GM12878 (cell line): ENCODE measurements around the gene DUS2. TPM values are rescaled to one million over a fixed set of nuclear protein-coding genes. Genes with fewer than 3 reads are reported as not detected.
"Not testable (repeated sequence)": the region's sequence is repeated elsewhere in the genome, so short reads cannot be mapped to it uniquely, and the experiment has no call there.

Source experiments
- ATAC-seq: fragments of 200-7000 bp; cut with Tn5 transposase; 3 replicates; pipeline ENCODE4 v1.9.1; 2020; ENCODE audit warnings: mild to moderate bottlenecking, moderate library complexity
- BruUV-seq: library from RNA; stranded (reverse); fragments of 400-500 nt; replicated peaks from 2 replicates; lab custom pipeline; 2021; lab: Mats Ljungman, UMichigan
- CTCF ChIA-PET: fragments of 300-600 bp; sonication (Branson Sonifier 250); formaldehyde crosslinking; extraction: SDS; loops from one replicate; lab custom pipeline; 2021; ENCODE audit warnings: inconsistent platforms; lab: Yijun Ruan, JAX
- POLR2A ChIA-PET: fragments of 350-600 bp; formaldehyde crosslinking; extraction: SDS; loops from one replicate; lab custom pipeline; 2021; ENCODE audit warnings: inconsistent platforms; lab: Charles Lee
- RAD21 ChIA-PET: fragments of 300-600 bp; sonication (Branson Sonifier 250); formaldehyde crosslinking; loops from one replicate; lab custom pipeline; 2023; ENCODE audit warnings: antibody characterized with exemption; ENCODE audit not compliant: unreplicated experiment; lab: Charles Lee
- SMC1A ChIA-PET: fragments of 300-600 bp; sonication (Branson Sonifier 250); formaldehyde crosslinking; loops from one replicate; lab custom pipeline; 2023; ENCODE audit not compliant: unreplicated experiment, uncharacterized antibody; lab: Charles Lee
- DNase-seq: peaks from one replicate; pipeline ENCODE4 v3.0.0-alpha.2; 2011; ENCODE audit warnings: low read depth, low spot score
- FAIRE-seq: peaks from 3 replicates; lab custom pipeline; 2011; peaks lifted over from hg19 to GRCh38; lab: Jason Lieb, UNC
- H2AFZ ChIP-seq: 2 replicates; pipeline ENCODE4 v1.6.0; 2011; ENCODE audit warnings: low read depth, low read length, control low read depth; ENCODE audit not compliant: control insufficient read depth
- H3K27ac ChIP-seq: 2 replicates; pipeline ENCODE4 v1.5.1; 2011; ENCODE audit warnings: control low read depth; ENCODE audit not compliant: control insufficient read depth, insufficient read depth
- H3K27me3 ChIP-seq, 2 experiments: replicated peaks in 1 of 2; 2 replicates each; pipeline versions ENCODE4 v1.6.0 to v1.6.1; 2011; ENCODE audit warnings: low read length in 1 of 2; ENCODE audit not compliant: control insufficient read depth in 2 of 2, insufficient read depth in 2 of 2
- H3K36me3 ChIP-seq, 2 experiments: 2 replicates each; pipeline ENCODE4 v1.5.1; 2011; ENCODE audit warnings: low read length in 1 of 2; ENCODE audit not compliant: control insufficient read depth in 2 of 2, insufficient read depth in 2 of 2
- H3K4me1 ChIP-seq: 2 replicates; pipeline ENCODE4 v1.6.1; 2011; ENCODE audit warnings: mild to moderate bottlenecking, low read length, moderate library complexity, mixed read lengths; ENCODE audit not compliant: control insufficient read depth, insufficient read depth
- H3K4me2 ChIP-seq: 2 replicates; pipeline ENCODE4 v1.6.0; 2011; ENCODE audit warnings: control low read depth; ENCODE audit not compliant: control insufficient read depth, insufficient read depth
- H3K4me3 ChIP-seq: fragments of 200-600 bp; sonication (generic); 2 replicates; pipeline ENCODE4 v1.5.1; 2016
- H3K79me2 ChIP-seq: 2 replicates; pipeline ENCODE4 v1.6.0; 2011; ENCODE audit warnings: low read length; ENCODE audit not compliant: control insufficient read depth, insufficient read depth
- H3K9ac ChIP-seq: 2 replicates; pipeline ENCODE4 v1.8.0; 2011; ENCODE audit warnings: low read length, control low read depth, mixed read lengths; ENCODE audit not compliant: control insufficient read depth, insufficient read depth
- H3K9me3 ChIP-seq: replicated peaks from 3 replicates; pipeline ENCODE4 v1.5.1; 2011; ENCODE audit warnings: mild to moderate bottlenecking, low read length; ENCODE audit not compliant: control insufficient read depth, insufficient read depth
- H4K20me1 ChIP-seq: 2 replicates; pipeline ENCODE4 v1.6.0; 2011; ENCODE audit not compliant: control insufficient read depth, insufficient read depth
- ATF2 ChIP-seq: IDR thresholded peaks from 2 replicates; pipeline ENCODE4 v1.6.1; 2012; ENCODE audit warnings: low read length, inconsistent platforms
- CHD4 ChIP-seq: fragments of 200-600 bp; sonication (generic); IDR thresholded peaks from 2 replicates; pipeline ENCODE4 v1.6.1; 2016; ENCODE audit warnings: mild to moderate bottlenecking
- E2F4 ChIP-seq: IDR thresholded peaks from 2 replicates; pipeline ENCODE4 v1.6.1; 2012; ENCODE audit warnings: low read depth, low read length, improper control_type of control experiment
- EZH2 ChIP-seq: IDR thresholded peaks from 2 replicates; pipeline ENCODE4 v1.6.1; 2012; ENCODE audit warnings: low read depth, mild to moderate bottlenecking, control low read depth, inconsistent platforms, low read length, borderline replicate concordance; ENCODE audit not compliant: control insufficient read depth
- HSF1 ChIP-seq: fragments of 150-350 bp; IDR thresholded peaks from 2 replicates; pipeline ENCODE4 v1.6.1; 2014; ENCODE audit warnings: mild to moderate bottlenecking, low read depth, low read length
- POU2F2 ChIP-seq: IDR thresholded peaks from 3 replicates; pipeline ENCODE4 v1.6.1; 2011; ENCODE audit warnings: low read depth, mild to moderate bottlenecking, low read length, borderline replicate concordance
- WGBS: methylation state at CpG from one replicate; pipeline ENCODE4 v1.1.6; 2016; ENCODE audit warnings: low lambda C conversion rate; ENCODE audit not compliant: insufficient replicate concordance, insufficient coverage; ENCODE audit errors: missing lambda C conversion rate; 5-methylcytosine and 5-hydroxymethylcytosine counted together
- in situ Hi-C: fragments of 300-500 bp; cut with MboI; formaldehyde crosslinking; loops from 9 replicates; pipeline ENCODE4 v1.14.3; 2018; ENCODE audit warnings: mixed read lengths
- intact Hi-C: fragments of 100-400 bp; cut with micrococcal nuclease; formaldehyde crosslinking; loops from one replicate; pipeline ENCODE4 v1.14.2; 2022; ENCODE audit not compliant: unreplicated experiment
- polyA plus RNA-seq, 11 experiments: library from polyadenylated mRNA; depleted of rRNA in 4 of 11; unstranded in 6 of 11; stranded (reverse) in 5 of 11; fragments of >200 nt; fragmentation: Nextera tagmentation in 4 of 11; fragmentation: Illumina TruSeq in 1 of 11; extraction: Ambion mirVana in 4 of 11; extraction: Trizol in 1 of 11; gene quantifications; 1 replicate in 1 of 11; 2 replicates in 10 of 11; pipeline versions ENCODE4 v1.2.1 to v1.2.3, GENCODE V29; 2011 to 2016; ENCODE audit warnings: inconsistent platforms in 2 of 11, missing spikeins in 2 of 11, low read depth in 1 of 11
- total RNA-seq, 4 experiments: library from RNA; depleted of rRNA in 3 of 4; stranded (reverse); fragments of >200 nt in 3 of 4; fragmentation: Illumina TruSeq in 1 of 4; extraction: Trizol in 1 of 4; gene quantifications; 2 replicates each; pipeline versions ENCODE4 v1.2.1 to v1.2.3, GENCODE V29; 2013 to 2021

Gene DUS2
- total and polyA plus RNA-seq, 10 of the 15 experiments (the other 5 are each of a cell fraction or from before 2014, with no cell fraction given) = 4.8 to 32.3 (median 25.5) TPM

DNA sequence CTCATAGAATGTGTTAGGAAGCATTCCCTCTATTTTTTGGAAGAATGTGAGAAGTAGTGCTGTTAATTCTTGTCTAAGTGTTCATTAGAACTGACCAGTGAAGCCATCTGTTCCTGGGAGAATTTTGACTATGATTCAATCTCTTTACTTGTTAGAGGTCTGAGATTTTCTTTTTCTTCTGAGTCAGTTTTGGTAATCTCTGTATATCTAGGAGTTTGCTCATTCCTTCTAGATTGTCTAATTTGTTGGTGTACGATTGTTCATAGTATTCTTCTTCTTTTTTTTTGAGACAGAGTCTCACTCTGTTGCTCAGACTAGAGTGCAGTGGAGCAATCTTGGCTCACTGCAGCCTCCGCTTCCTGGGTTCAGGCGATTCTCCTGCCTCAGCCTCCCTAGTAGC lies 82.5 kb downstream of the DUS2 start:
- Histone ChIP-seq H3K27me3 (no peaks in the 10 kb centered on the region), H2AFZ (no peak overlapping the region), H4K20me1 (no peaks in the 10 kb centered on the region), H3K9ac (no peak overlapping the region), H3K4me1 (no peaks in the 10 kb centered on the region), H3K4me3 (no peak overlapping the region), H3K36me3 (no peaks in the 10 kb centered on the region), H3K27ac (no peak overlapping the region), H3K9me3 (peaks cover 8% of the 10 kb centered on the region), H3K79me2 (peaks cover 41% of the 10 kb centered on the region)
- intact Hi-C loops = no loop called here
- ChIA-PET RAD21 (no interaction called here), POLR2A (interaction anchor here (0.7 kb wide), 1 partner anchor 33 kb away, joined by 4 read pairs; no protein-coding TSS in a partner anchor), CTCF (no interaction called here), SMC1A (no interaction called here)
- ATAC-seq (no peak), FAIRE-seq (no peak), DNase-seq (no peak)
- in situ Hi-C loops = no loop called here
- WGBS = 83% methylated on average over 3 of the region's 3 CpGs
- BruUV-seq = no TSS peak
- no peak for TF ChIP-seq EZH2
- TF ChIP-seq CHD4 = no peak
- TF ChIP-seq ATF2 = no peak
- TF ChIP-seq POU2F2 = no peak
- no peak for TF ChIP-seq HSF1
- TF ChIP-seq E2F4 = no peak
- TF ChIP-seq, all 136 proteins: peak for 0
- H3K4me2 ChIP-seq = no peak overlapping the region

GRCh38 chr16:68107230-68107928 lies 84.3 kb downstream of the DUS2 start:
- H3K79me2 ChIP-seq = peaks cover 49% of the 10 kb centered on the region
- ATAC-seq, H3K27ac ChIP-seq, H3K4me1 ChIP-seq, BruUV-seq, H3K4me2 ChIP-seq, DNase-seq, RAD21 ChIA-PET, H3K9me3 ChIP-seq, H3K27me3 ChIP-seq, in situ Hi-C loops, H3K4me3 ChIP-seq, H2AFZ ChIP-seq, intact Hi-C loops, H3K9ac ChIP-seq, H4K20me1 ChIP-seq, H3K36me3 ChIP-seq, FAIRE-seq: not testable (repeated sequence)
- ChIA-PET CTCF (interaction anchor here (0.7 to 0.8 kb wide), 2 partner anchors 121 to 1260 kb away, joined by 3 read pairs; no protein-coding TSS in a partner anchor), POLR2A (interaction anchor here (1.0 kb wide), 1 partner anchor 14 kb away, joined by 3 read pairs; no protein-coding TSS in a partner anchor), SMC1A (interaction anchor here (0.6 to 1.5 kb wide), 4 partner anchors 15 to 91 kb away, joined by 3 to 4 read pairs (median 3); no protein-coding TSS in a partner anchor)
- WGBS = 86% methylated on average over 9 of the region's 9 CpGs
